GM19351 (cell line): Measurements from ENCODE around the gene SMOC1.

Experiments
- ATAC-seq: cut with Tn5 transposase; IDR thresholded peaks from one replicate; pipeline ENCODE4 v1.9.1; 2021; ENCODE audit warnings: mild to moderate bottlenecking, moderate library complexity; ENCODE audit not compliant: unreplicated experiment

The SMOC1 gene

DNA sequence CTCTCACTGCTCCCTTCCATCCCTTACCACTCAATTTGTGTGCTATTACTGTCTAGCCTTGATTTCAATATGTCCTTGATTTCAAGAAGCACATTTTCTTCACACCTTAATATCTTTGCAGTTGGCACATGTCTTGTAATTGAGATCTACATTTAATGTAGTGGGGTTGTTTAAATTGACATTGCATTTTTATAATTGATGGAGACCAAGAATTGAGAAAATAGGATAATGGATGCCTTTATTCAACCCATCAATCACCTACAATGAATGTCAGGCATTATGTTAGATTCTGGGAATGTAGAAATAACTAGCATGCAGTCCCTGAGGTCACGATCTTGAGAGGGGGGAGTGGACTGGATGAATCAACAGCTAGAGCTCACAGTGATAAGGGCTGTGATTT, 94.6 kb downstream of the SMOC1 start:
- ATAC-seq = no peak

DNA sequence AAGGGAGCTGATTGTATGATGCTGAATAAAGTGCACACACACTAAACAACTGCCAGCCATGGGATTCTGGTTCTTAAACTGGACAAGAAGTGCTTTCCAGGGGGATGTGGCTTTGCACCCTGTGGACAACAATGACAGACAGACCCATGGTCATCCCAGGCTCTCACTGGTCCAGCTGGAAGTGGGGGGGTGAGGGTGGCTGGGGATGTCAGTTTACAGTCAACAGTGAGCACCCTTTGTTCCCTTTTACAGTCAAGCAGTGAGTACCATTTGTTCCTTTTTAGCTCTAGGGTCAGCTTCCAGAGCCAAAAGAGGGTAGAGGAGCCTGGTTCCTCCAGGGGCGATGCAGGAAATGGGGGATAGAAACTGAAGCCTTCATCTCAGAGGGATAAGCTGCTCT, 100.7 kb downstream of the SMOC1 start:
- no peak for ATAC-seq

DNA sequence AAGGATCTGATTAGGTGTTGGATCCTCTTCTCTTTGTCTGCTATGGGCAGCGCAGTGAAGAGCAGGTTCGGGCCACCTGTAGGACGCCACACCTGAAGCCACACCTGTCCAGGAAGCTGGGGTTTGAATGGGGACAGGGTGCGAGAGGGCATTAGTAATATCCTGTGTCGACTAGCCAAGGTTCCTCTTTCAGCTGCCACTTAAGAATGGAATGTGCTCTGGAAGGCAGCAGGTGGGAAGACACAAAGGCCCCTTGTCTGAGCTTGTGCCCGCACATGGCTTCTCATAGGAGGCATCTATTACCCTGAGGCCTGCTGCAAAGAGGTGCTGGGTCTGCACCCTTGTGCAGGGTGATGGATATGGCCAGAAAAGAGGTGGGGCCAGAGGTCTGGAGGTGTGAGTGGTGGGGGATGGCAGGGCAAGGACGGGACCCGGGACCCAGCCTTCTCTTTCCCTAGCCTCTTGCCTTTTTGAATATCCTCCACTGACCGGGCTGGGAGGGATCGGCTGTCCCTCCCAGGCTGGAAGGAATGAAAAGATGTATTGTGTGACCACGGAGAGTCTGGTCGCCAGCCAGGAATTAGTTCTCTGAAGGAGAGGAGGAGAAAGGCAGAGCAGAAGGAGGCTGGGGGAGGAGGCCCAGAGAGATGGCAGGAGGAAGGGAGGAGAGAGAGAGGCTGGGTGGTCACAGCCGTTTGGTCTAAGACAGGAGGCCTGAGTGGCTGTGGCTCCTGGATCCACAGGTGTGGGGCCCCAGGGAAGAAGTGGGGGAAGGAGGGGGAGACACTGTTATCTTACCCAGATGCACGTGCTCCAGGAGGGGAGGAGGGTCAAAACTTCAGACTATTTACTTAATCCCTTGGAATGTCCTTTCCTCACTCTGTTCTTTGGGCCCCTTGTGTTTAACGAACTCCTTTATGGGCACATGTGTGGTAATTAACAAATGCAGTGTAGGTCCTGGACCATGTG, 101.5 kb downstream of the SMOC1 start:
- ATAC-seq = no peak

DNA sequence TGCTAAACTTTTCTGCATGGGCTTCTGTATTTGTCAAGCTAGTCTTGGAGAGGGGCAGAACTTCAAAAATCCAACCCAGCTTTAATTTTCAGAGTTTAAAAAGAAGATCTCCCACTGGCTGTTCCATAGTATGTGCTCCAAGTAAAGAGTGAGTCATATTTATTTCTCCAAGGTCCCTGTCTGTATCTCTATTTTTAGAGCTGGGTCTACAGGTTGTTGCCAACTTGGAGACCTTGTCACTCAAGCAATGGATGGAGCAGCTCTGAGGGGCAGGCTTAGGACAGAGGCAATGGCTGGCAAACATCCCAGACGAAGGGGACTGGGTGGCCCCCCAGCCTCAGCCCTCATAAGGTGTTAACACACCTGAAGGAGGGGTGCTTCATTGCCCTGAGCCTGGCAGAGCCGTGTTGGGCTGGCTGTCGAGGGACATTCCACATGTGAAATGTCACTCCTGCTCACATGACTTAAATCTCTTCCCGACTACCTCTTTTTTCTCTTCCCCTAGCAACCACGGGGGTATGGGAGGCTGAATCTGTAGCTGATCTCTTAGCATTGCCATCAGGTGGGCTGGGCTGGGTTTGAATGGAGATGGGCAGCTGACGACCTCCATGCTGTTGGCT, 103.1 kb downstream of the SMOC1 start:
- ATAC-seq = no peak

DNA sequence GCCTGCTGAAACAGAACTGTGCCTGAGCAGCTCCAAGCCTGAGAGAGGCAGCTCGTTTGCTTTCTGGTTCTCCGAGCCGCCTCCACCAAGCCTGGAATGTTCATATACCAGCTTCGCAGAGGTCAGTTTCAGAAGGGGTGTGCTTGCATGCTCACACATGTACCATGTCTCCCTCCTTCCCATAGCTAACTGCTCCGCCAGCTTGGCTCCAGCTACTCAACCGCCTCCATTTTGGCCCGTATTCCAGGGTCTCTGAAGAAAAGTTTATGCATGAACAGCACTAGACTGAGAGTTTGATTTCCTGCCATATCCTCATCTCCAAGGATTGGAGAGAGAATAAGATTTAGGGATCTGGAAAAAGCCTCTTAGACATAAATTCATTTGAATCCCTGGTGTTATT, 103.7 kb downstream of the SMOC1 start:
- ATAC-seq = no peak

DNA sequence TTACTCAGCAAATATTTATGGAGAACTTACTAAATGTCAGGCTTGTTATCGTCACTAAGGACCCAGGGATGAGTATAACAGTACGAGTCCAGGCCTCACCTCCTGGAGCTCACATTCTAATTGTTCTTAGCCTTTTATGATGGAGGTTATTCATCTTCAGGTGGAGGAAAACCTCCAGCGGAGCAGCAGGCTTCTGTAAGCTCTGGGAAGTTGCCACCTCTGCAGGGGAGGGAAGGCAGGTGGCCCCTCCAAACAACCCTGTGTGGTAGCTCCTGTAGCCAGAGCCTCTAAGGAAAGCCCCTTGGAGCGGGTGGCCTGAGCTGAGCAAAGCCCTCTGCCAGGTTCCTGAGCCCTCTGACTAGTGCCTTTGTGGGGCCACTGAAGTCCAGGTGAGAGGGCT, 104.1 kb downstream of the SMOC1 start:
- no peak for ATAC-seq

DNA sequence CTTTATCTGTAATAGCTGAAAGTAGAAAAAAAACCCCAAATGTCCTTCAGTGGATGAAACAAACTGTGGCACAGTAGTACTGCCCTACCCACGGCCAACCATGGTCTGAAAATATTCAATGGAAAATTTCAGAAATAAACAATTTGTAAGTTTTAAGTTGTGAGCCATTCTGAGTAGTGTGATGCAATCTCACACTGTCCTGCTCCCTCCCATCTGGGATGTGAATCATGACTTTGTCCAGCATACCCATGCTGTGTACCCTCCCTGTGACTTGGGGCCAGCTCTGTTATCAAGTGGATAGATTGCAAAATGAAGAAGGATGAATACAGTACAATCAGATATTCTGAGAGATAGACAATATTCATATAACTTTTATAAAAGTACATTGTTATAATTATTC, 106.2 kb downstream of the SMOC1 start:
- ATAC-seq = no peak

DNA sequence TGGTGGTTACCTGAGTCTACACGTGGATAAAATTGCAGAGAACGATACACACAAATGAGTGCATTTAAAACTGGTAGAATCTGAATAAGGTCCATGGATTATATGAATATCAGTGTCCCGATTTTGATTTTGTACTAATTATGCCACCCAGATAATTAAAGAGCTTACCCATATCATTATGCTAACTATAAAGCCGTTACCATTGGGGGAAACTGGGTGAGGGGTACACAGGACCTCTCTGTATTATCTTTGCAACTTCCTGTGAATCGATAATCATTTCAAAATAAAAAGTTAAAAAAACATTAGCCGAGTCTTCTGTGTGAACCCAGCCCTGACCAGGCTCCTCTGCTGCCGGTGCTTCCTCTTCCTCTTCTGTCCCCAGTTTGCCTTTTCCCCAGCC, 107.1 kb downstream of the SMOC1 start:
- ATAC-seq = no peak

DNA sequence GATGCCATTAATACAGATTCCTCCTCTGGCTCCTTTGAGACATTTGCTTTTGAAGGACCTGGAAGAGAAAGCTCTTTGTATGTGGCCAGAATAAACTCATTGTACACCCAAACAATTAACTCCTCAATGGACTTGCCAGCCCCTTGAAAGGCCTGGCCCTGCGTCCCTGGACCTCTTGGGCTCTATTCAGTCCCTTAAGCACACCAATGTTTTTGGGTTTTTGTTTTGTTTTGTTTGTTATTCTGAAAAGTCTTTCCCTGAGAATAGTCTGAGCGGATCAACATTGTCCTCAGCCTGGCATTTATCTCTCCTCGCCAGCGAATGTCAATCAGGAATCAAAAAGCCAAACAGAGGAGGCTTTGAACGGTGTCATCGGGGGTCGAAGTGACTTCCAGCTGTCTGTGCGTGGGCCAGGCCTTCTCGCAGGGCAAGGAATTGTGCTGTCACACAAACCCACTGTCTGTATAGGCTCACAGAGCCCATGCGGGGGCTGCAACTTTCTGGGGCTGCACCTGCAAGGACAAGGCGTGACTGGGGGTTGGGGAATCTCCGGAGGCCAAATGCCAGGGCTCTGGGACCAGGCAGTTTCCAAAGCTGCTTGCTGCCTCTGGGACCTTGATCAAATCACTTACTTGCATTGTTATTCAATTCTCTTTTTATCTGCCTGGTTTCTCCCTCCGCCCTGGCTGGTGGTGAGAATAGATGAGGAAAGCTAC, 108.3 kb downstream of the SMOC1 start:
- no peak for ATAC-seq

DNA sequence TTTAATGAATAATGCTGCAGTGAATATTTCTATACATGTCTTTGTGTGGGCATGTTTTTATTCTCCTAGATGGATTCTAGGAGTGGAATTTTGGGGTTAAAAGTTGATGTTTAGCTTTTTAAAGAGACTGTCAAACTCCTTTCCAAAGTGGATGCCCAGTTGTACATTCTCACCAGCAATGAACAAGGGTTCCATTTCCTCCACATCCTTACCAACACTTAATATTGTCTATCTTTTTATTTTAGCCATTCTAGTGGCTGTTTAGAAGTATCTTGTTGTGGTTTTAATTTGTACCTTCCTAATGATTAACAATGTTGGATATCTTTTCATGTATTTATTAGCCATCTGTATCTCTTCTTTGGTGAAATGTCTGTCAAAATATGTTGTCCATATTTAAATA, 109.8 kb downstream of the SMOC1 start:
- no peak for ATAC-seq

DNA sequence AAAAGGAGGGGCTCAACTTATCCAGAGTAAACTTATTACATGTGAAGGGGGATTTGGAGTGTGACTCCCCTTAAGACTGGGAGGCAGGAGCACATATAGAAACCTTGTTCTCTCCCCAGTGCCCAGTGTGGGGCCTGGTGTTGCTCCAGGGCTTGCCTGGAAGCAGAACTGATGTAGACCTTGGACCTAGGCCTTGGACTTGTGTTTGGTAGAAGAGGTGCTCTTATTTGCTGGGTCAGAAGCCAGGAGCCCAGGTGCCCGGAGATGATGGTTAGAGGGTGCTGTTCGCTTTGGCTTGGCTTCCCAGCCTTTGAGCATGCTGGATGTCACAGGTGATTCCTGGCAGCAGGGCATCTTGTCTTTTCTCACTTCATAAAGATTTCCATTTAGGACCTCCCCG, 110.4 kb downstream of the SMOC1 start:
- no peak for ATAC-seq

DNA sequence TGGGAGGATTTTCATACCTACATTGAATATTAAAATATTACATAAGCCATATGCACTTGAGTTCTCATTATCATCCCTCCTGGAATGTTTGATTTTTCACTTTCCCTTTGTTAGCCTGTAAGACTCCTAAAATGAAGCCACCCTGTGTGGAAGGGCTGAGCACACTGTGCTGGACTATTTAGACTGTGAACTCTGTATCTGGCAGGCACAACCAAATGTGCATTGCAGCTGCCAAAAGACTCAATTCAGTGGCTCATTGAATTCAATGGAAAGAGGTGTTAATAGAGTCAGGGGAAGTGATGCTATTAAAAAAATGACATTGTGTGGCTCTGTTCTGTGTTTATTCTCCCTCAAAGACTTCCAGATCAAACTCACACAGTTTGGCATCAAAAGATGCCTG, 111.1 kb downstream of the SMOC1 start:
- no peak for ATAC-seq

DNA sequence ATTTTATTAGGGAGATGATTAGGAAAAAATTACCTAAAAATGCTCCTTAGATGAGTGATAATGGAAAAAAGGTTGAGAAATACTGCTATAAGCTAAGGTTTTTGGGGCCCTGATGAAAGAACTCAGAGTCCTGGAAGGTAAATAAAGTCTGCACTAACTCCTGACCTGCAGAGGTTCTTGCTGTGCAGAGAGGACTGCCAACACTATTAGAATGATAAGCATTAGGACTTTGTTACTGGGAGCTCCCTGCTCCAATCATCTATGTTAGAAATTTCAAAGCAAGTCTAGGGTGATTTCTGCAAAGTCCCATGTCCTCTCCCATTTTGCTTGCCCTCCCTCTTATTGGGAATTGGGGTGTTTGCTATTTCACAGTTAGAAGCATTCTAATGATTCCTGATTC, 112.2 kb downstream of the SMOC1 start:
- no peak for ATAC-seq

DNA sequence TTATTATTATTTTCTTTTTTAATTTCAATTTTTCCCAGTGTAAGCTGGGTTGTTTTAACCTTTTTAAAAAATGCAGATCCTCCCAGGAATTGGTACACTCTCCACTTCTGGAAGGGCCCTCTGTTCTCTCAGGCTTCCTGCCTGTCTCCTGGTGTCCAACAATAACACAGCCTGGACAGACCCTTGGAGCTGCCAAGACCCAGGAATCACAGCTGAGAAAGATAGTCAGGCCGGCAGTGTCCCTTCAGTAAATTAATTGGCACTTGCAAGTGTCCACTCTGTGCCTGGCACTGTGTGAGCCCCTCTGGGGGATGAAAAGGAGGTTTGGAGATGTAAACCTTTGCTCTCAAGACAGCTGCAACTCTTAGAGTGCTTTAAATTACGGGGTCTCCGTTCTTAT, 113.3 kb downstream of the SMOC1 start:
- no peak for ATAC-seq

DNA sequence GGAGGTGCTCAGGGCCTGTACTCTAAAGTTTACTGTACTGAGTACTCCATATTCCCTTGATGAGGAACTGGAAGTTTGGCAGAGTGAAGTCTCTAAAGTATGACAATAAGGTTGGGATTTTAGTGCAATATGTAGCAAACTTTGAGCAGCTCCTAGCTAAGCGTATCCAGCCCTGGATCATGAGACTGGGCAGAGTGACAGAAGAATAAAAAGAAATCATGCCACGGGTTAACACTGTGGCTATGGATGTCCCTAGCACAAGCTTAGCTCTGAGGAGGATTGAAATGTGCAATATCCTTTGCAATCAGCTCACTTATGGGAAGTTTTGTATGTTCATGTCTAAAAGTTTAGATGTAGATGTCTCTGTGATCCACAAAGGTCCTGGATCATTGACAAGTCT, 114.1 kb downstream of the SMOC1 start:
- no peak for ATAC-seq

DNA sequence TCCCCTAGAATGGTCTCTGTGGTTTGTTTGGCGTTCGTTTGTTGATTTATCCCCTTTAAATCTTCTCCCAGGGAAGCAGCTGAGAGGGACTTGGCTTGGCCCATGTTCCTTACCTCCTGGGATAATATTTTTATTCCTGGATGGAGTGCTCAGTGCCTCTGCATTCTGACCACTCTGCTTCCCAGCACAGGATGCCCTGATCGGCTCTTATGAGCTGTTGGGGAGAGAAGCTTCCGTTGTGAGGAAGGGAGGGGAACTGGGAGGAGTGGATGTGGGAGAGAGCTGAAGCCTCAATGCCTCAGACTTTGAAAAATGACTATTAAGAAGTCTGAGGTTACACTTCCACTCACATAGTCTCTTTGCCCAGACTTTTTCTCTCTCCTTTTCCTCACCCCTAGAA, 114.8 kb downstream of the SMOC1 start:
- no peak for ATAC-seq

DNA sequence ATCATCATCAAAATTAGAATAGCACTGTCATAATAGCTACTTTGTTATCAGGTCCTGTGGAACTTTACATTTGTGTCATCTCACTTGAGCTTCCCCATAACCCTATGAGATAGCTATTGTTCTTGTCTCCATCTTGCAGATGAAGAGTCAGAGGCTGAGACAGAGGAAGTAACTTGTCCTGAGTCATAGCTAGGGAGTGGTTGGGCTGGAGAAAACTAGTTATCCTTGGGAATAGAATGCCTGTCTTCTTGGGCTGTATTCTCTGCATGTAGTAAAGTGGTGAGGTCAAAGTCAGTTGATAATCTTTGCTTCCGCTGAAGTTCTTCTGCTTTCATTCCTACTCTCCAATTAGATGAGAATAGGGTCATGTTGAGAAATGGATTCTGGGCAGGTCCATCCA, 117.0 kb downstream of the SMOC1 start:
- no peak for ATAC-seq

DNA sequence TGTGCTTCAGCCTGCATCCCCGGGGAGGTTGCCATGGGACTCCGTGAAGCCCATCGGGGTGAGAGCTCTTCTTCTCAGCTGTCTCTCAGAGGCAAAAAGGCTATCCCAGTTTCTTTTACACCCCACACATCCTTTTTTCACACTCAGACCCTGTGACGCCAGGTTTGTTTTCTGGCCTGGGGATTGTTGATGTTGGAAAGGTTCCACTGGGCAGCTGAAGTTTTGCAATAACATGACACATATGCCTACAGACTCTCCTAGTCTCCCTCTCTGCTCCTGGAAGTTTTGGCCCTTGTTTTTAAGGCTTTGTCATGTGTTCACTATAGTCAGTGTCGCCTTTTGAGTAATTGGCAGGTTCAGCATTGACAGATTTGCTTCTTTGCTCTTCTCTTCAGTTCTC, 118.6 kb downstream of the SMOC1 start:
- no peak for ATAC-seq

DNA sequence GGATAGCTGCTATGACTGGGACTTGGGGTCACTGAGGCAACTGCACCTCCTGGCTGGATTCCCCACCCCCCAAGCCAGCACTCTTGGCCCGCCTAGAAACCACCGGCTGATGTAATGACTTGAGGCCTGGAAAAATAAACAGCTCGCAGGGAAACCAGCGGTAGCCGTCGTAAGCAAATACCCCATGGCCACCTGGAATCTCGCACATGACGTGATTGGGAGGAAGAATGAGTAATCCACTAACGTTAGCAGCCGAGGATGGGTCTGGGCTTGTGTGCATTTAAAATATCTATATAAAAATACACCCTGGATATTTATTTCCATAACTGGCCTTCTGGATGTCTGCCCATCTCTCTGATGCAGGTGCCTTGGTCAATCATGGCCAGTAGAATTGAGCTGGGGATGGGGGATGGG, 120.1 kb downstream of the SMOC1 start:
- no peak for ATAC-seq

DNA sequence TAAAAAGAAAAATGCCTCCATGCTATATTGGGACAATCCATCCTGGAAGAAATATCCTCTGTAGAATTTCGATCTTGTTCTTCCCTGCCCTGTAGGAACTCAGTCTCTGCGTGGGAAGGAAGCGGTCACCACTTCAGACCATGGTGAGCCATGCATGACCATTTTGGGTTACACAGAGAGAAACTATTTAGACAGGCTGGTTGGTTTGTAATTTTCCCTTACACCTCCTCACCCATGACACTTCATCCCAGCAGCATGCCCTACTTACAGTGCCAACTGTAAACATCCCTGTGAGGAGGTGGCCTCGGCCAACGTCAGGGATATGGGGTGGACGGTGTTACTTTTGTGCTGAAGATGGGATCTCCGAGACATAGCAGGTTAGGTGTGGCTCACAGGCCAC, 121.4 kb downstream of the SMOC1 start:
- ATAC-seq = no peak

DNA sequence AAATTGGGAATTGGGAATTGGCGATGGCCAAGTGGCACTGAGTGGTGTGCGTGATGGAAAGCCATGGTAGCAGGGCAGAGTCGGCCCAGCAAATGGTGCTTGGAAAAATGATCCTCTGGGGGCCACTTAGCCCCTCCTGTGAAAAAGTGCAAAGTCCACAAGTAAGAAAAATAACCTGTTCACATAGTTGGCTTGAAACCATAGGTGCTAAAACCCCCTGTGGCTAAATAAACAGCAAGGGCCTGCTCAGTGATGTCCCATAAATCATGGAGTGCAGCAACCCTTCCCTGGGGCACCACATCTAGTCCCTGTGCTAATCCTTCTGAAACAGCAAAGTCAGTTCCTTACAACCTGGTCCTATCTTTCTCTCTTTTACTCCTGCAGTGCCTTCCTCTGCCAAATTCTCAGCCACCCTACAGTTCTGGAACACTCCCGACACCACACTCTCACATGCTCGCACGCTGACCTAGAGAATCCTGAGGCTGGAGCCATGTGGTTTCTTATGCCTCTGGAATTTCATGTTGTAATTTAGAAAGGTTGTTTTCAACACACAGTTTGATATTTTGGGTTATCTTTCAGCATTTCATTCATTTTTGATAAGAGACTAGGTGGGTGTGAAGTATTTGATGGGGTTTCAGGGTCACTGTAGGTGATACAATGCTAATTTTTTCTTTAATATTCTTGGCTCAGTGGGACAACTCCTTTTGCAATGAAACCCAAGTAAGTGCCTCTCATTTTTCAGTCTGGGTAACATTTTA, 123.6 kb downstream of the SMOC1 start:
- ATAC-seq = no peak
